Measurements from ENCODE around the gene IWS1. TPM values are rescaled to one million over a fixed set of nuclear protein-coding genes. Genes with fewer than 3 reads are reported as not detected.
A peak's percentile ranks its signal among the peaks of the same experiment; 100 is the strongest.

The IWS1 gene
- total and polyA plus RNA-seq, 2 experiments from 2014 or later, result 32.4 to 42.4 TPM

- Histone ChIP-seq H3K4me3 (no peak overlapping the region), H4K20me1 (ENCODE audit: insufficient read depth) (no peaks in the 10 kb centered on the region), H3K79me2 (ENCODE audit: insufficient read depth) (peaks cover 17% of the 10 kb centered on the region), H3F3A (ENCODE audit: insufficient read depth) (peaks cover 26% of the 10 kb centered on the region), H3K4me2 (ENCODE audit: unreplicated experiment) (no peak overlapping the region), H3K9me3 (ENCODE audit: low read depth) (no peaks in the 10 kb centered on the region), H3K9me2 (ENCODE audit: insufficient read depth) (no peaks in the 10 kb centered on the region), H2AFZ (no peak overlapping the region), H3K27ac (no peak overlapping the region), H3K9ac (no peak overlapping the region), H3K36me3 (ENCODE audit: low read depth) (peaks cover 86% of the 10 kb centered on the region), H3K27me3 (replicated peaks; ENCODE audit: insufficient read depth) (no peaks in the 10 kb centered on the region), H3K4me1 (ENCODE audit: insufficient read depth) (peaks cover 15% of the 10 kb centered on the region)
- WGBS, 2 experiments (ENCODE audit: low coverage in 1 of 2, low lambda C conversion rate in 2 of 2, missing lambda C conversion rate in 2 of 2), result 80 to 82% methylated on average over 4 of the region's 4 CpGs
- DNase-seq, result no peak
- in situ Hi-C loops (cut with MboI), result no loop called here
- TF ChIP-seq EZH2 (IDR thresholded peaks at IDR 0.05; ENCODE audit: insufficient read depth, poor library complexity, severe bottlenecking), result no peak
- no peak for TF ChIP-seq EZH2phosphoT487 (IDR thresholded peaks at IDR 0.05; ENCODE audit: insufficient read depth, low read depth)
These were observed 36.0 kb downstream of the IWS1 start for GRCh38 chr2:127490283-127490682.

GRCh38 chr2:127486247-127487058 lies 39.8 kb downstream of the IWS1 start:
- Histone ChIP-seq H3K27ac (no peak overlapping the region), H3K9me2 (ENCODE audit: insufficient read depth) (no peaks in the 10 kb centered on the region), H3K9me3 (ENCODE audit: low read depth) (no peaks in the 10 kb centered on the region), H3K4me1 (ENCODE audit: insufficient read depth) (peaks cover 15% of the 10 kb centered on the region), H3K27me3 (replicated peaks; ENCODE audit: insufficient read depth) (no peaks in the 10 kb centered on the region), H3F3A (ENCODE audit: insufficient read depth) (peaks cover 26% of the 10 kb centered on the region), H4K20me1 (ENCODE audit: insufficient read depth) (no peaks in the 10 kb centered on the region), H3K36me3 (ENCODE audit: low read depth) (peaks cover 55% of the 10 kb centered on the region), H3K9ac (no peak overlapping the region), H2AFZ (no peak overlapping the region), H3K4me2 (ENCODE audit: unreplicated experiment) (no peak overlapping the region), H3K4me3 (no peak overlapping the region), H3K79me2 (ENCODE audit: insufficient read depth) (peaks cover 17% of the 10 kb centered on the region; the same call in 1 of the 2 replicates)
- 76 to 79% methylated on average over 8 of the region's 8 CpGs for WGBS, 2 experiments (ENCODE audit: low coverage in 1 of 2, low lambda C conversion rate in 2 of 2, missing lambda C conversion rate in 2 of 2)
- in situ Hi-C loops (cut with MboI), result no loop called here
- TF ChIP-seq EZH2 (IDR thresholded peaks at IDR 0.05; ENCODE audit: insufficient read depth, poor library complexity, severe bottlenecking) (no peak), EZH2phosphoT487 (IDR thresholded peaks at IDR 0.05; ENCODE audit: insufficient read depth, low read depth) (no peak)
- peak; percentile 59 for DNase-seq

GRCh38 chr2:127485694-127486071 lies 40.6 kb downstream of the IWS1 start:
- Histone ChIP-seq H4K20me1 (ENCODE audit: insufficient read depth) (no peaks in the 10 kb centered on the region), H3K9ac (no peak overlapping the region), H3K9me3 (ENCODE audit: low read depth) (no peaks in the 10 kb centered on the region), H3K4me2 (ENCODE audit: unreplicated experiment) (no peak overlapping the region), H3K9me2 (ENCODE audit: insufficient read depth) (no peaks in the 10 kb centered on the region), H3K27ac (no peak overlapping the region), H3K4me3 (no peak overlapping the region), H3F3A (ENCODE audit: insufficient read depth) (peaks cover 26% of the 10 kb centered on the region), H2AFZ (no peak overlapping the region), H3K4me1 (ENCODE audit: insufficient read depth) (peaks cover 15% of the 10 kb centered on the region), H3K27me3 (replicated peaks; ENCODE audit: insufficient read depth) (no peaks in the 10 kb centered on the region), H3K79me2 (ENCODE audit: insufficient read depth) (peaks cover 11% of the 10 kb centered on the region; the same call in 1 of the 2 replicates), H3K36me3 (ENCODE audit: low read depth) (peaks cover 56% of the 10 kb centered on the region)
- no peak for DNase-seq
- TF ChIP-seq EZH2 (IDR thresholded peaks at IDR 0.05; ENCODE audit: insufficient read depth, poor library complexity, severe bottlenecking) (no peak), EZH2phosphoT487 (IDR thresholded peaks at IDR 0.05; ENCODE audit: insufficient read depth, low read depth) (no peak)
- in situ Hi-C loops (cut with MboI), result no loop called here
- 80 to 82% methylated on average over 5 of the region's 5 CpGs for WGBS, 2 experiments (ENCODE audit: low coverage in 1 of 2, low lambda C conversion rate in 2 of 2, missing lambda C conversion rate in 2 of 2)

- TF ChIP-seq EZH2 (IDR thresholded peaks at IDR 0.05; ENCODE audit: insufficient read depth, poor library complexity, severe bottlenecking) (no peak), EZH2phosphoT487 (IDR thresholded peaks at IDR 0.05; ENCODE audit: insufficient read depth, low read depth) (no peak)
- H3K36me3 ChIP-seq (ENCODE audit: low read depth), result peaks cover 59% of the 10 kb centered on the region
- no peak overlapping the region for H3K9ac ChIP-seq
- H3K9me2 ChIP-seq (ENCODE audit: insufficient read depth), result no peaks in the 10 kb centered on the region
- H3K4me1 ChIP-seq (ENCODE audit: insufficient read depth), result peaks cover 15% of the 10 kb centered on the region
- H3K27ac ChIP-seq, result no peak overlapping the region
- H3K4me2 ChIP-seq (ENCODE audit: unreplicated experiment), result no peak overlapping the region
- no peak for DNase-seq
- H3K4me3 ChIP-seq, result no peak overlapping the region
- peaks cover 26% of the 10 kb centered on the region for H3F3A ChIP-seq (ENCODE audit: insufficient read depth)
- in situ Hi-C loops (cut with MboI), result no loop called here
- H4K20me1 ChIP-seq (ENCODE audit: insufficient read depth), result no peaks in the 10 kb centered on the region
- no peak overlapping the region for H2AFZ ChIP-seq
- H3K27me3 ChIP-seq (replicated peaks; ENCODE audit: insufficient read depth), result no peaks in the 10 kb centered on the region
- H3K9me3 ChIP-seq (ENCODE audit: low read depth), result no peaks in the 10 kb centered on the region
- peaks cover 10% of the 10 kb centered on the region; the same call in 1 of the 2 replicates for H3K79me2 ChIP-seq (ENCODE audit: insufficient read depth)
- 73 to 75% methylated on average over 5 of the region's 5 CpGs for WGBS, 2 experiments (ENCODE audit: low coverage in 1 of 2, low lambda C conversion rate in 2 of 2, missing lambda C conversion rate in 2 of 2)
These were observed 41.1 kb downstream of the IWS1 start for GRCh38 chr2:127485051-127485693.
